ENCODE results near the gene COL27A1.

The COL27A1 gene

GRCh38 chr9:114130624-114131277, 24.6 kb upstream of the COL27A1 start:
- Histone ChIP-seq H3K36me3 (ENCODE audit: insufficient read depth, low read length) (no peaks in the 10 kb centered on the region), H3K4me1 (ENCODE audit: insufficient read depth, low read length) (peaks cover 9% of the 10 kb centered on the region; the same call in 1 of the 2 replicates), H3K9ac (ENCODE audit: low read depth, low read length) (no peak overlapping the region), H3K9me3 (ENCODE audit: control insufficient read depth, insufficient read depth, low read length) (no peaks in the 10 kb centered on the region)

GRCh38 chr9:114131808-114132549, 23.4 kb upstream of the COL27A1 start:
- Histone ChIP-seq H3K9ac (ENCODE audit: low read depth, low read length) (no peak overlapping the region), H3K4me1 (ENCODE audit: insufficient read depth, low read length) (peaks cover 9% of the 10 kb centered on the region; the same call in 1 of the 2 replicates), H3K36me3 (ENCODE audit: insufficient read depth, low read length) (no peaks in the 10 kb centered on the region), H3K9me3 (ENCODE audit: control insufficient read depth, insufficient read depth, low read length) (no peaks in the 10 kb centered on the region)

- H3K4me1 ChIP-seq (ENCODE audit: insufficient read depth, low read length), result peaks cover 9% of the 10 kb centered on the region; the same call in 1 of the 2 replicates
- H3K9me3 ChIP-seq (ENCODE audit: control insufficient read depth, insufficient read depth, low read length), result no peaks in the 10 kb centered on the region
- H3K36me3 ChIP-seq (ENCODE audit: insufficient read depth, low read length), result no peaks in the 10 kb centered on the region
- H3K9ac ChIP-seq (ENCODE audit: low read depth, low read length), result no peak overlapping the region
Observed at GRCh38 chr9:114132550-114132918, 22.8 kb upstream of the COL27A1 start.

- Histone ChIP-seq H3K9ac (ENCODE audit: low read depth, low read length) (no peak overlapping the region), H3K36me3 (ENCODE audit: insufficient read depth, low read length) (no peaks in the 10 kb centered on the region), H3K4me1 (ENCODE audit: insufficient read depth, low read length) (peaks cover 9% of the 10 kb centered on the region; the same call in 1 of the 2 replicates), H3K9me3 (ENCODE audit: control insufficient read depth, insufficient read depth, low read length) (no peaks in the 10 kb centered on the region)
Observed at GRCh38 chr9:114134827-114135396, 20.4 kb upstream of the COL27A1 start.

GRCh38 chr9:114137831-114138230, 17.5 kb upstream of the COL27A1 start:
- H3K9ac ChIP-seq (ENCODE audit: low read depth, low read length), result no peak overlapping the region
- H3K4me1 ChIP-seq (ENCODE audit: insufficient read depth, low read length), result no peaks in the 10 kb centered on the region
- H3K36me3 ChIP-seq (ENCODE audit: insufficient read depth, low read length), result no peaks in the 10 kb centered on the region
- no peaks in the 10 kb centered on the region for H3K9me3 ChIP-seq (ENCODE audit: control insufficient read depth, insufficient read depth, low read length)

- no peak overlapping the region for H3K9ac ChIP-seq (ENCODE audit: low read depth, low read length)
- H3K36me3 ChIP-seq (ENCODE audit: insufficient read depth, low read length), result no peaks in the 10 kb centered on the region
- H3K9me3 ChIP-seq (ENCODE audit: control insufficient read depth, insufficient read depth, low read length), result no peaks in the 10 kb centered on the region
- no peaks in the 10 kb centered on the region for H3K4me1 ChIP-seq (ENCODE audit: insufficient read depth, low read length)
Observed at GRCh38 chr9:114138552-114138971, 16.8 kb upstream of the COL27A1 start.

GRCh38 chr9:114139071-114139470, 16.3 kb upstream of the COL27A1 start:
- no peaks in the 10 kb centered on the region for H3K4me1 ChIP-seq (ENCODE audit: insufficient read depth, low read length)
- no peaks in the 10 kb centered on the region for H3K9me3 ChIP-seq (ENCODE audit: control insufficient read depth, insufficient read depth, low read length)
- H3K36me3 ChIP-seq (ENCODE audit: insufficient read depth, low read length), result no peaks in the 10 kb centered on the region
- H3K9ac ChIP-seq (ENCODE audit: low read depth, low read length), result no peak overlapping the region

GRCh38 chr9:114140401-114140800, 14.9 kb upstream of the COL27A1 start:
- Histone ChIP-seq H3K9me3 (ENCODE audit: control insufficient read depth, insufficient read depth, low read length) (no peaks in the 10 kb centered on the region), H3K36me3 (ENCODE audit: insufficient read depth, low read length) (no peaks in the 10 kb centered on the region), H3K9ac (ENCODE audit: low read depth, low read length) (no peak overlapping the region), H3K4me1 (ENCODE audit: insufficient read depth, low read length) (no peaks in the 10 kb centered on the region)

GRCh38 chr9:114140850-114141249, 14.5 kb upstream of the COL27A1 start:
- Histone ChIP-seq H3K36me3 (ENCODE audit: insufficient read depth, low read length) (no peaks in the 10 kb centered on the region), H3K4me1 (ENCODE audit: insufficient read depth, low read length) (no peaks in the 10 kb centered on the region), H3K9me3 (ENCODE audit: control insufficient read depth, insufficient read depth, low read length) (no peaks in the 10 kb centered on the region), H3K9ac (ENCODE audit: low read depth, low read length) (no peak overlapping the region)

- H3K9me3 ChIP-seq (ENCODE audit: control insufficient read depth, insufficient read depth, low read length), result no peaks in the 10 kb centered on the region
- no peak overlapping the region for H3K9ac ChIP-seq (ENCODE audit: low read depth, low read length)
- no peaks in the 10 kb centered on the region for H3K4me1 ChIP-seq (ENCODE audit: insufficient read depth, low read length)
- H3K36me3 ChIP-seq (ENCODE audit: insufficient read depth, low read length), result no peaks in the 10 kb centered on the region
Observed at GRCh38 chr9:114141553-114142402, 13.6 kb upstream of the COL27A1 start.

- Histone ChIP-seq H3K36me3 (ENCODE audit: insufficient read depth, low read length) (no peaks in the 10 kb centered on the region), H3K9me3 (ENCODE audit: control insufficient read depth, insufficient read depth, low read length) (no peaks in the 10 kb centered on the region), H3K4me1 (ENCODE audit: insufficient read depth, low read length) (no peaks in the 10 kb centered on the region), H3K9ac (ENCODE audit: low read depth, low read length) (no peak overlapping the region)
Observed at GRCh38 chr9:114143234-114143633, 12.1 kb upstream of the COL27A1 start.

GRCh38 chr9:114146735-114147134, 8.6 kb upstream of the COL27A1 start:
- H3K4me1 ChIP-seq (ENCODE audit: insufficient read depth, low read length), result 0 out of 2 replicates have a peak, but pooled peaks cover 3% of the 10 kb centered on the region
- H3K9me3 ChIP-seq (ENCODE audit: control insufficient read depth, insufficient read depth, low read length), result no peaks in the 10 kb centered on the region
- H3K9ac ChIP-seq (ENCODE audit: low read depth, low read length), result no peak overlapping the region
- no peaks in the 10 kb centered on the region for H3K36me3 ChIP-seq (ENCODE audit: insufficient read depth, low read length)

GRCh38 chr9:114149181-114149580, 6.2 kb upstream of the COL27A1 start:
- H3K4me1 ChIP-seq (ENCODE audit: insufficient read depth, low read length), result peaks cover 8% of the 10 kb centered on the region
- no peak overlapping the region for H3K9ac ChIP-seq (ENCODE audit: low read depth, low read length)
- H3K36me3 ChIP-seq (ENCODE audit: insufficient read depth, low read length), result no peaks in the 10 kb centered on the region
- H3K9me3 ChIP-seq (ENCODE audit: control insufficient read depth, insufficient read depth, low read length), result no peaks in the 10 kb centered on the region

GRCh38 chr9:114149765-114150340, 5.5 kb upstream of the COL27A1 start:
- Histone ChIP-seq H3K9ac (ENCODE audit: low read depth, low read length) (no peak overlapping the region), H3K4me1 (ENCODE audit: insufficient read depth, low read length) (peaks cover 12% of the 10 kb centered on the region), H3K9me3 (ENCODE audit: control insufficient read depth, insufficient read depth, low read length) (no peaks in the 10 kb centered on the region), H3K36me3 (ENCODE audit: insufficient read depth, low read length) (no peaks in the 10 kb centered on the region)

All from ES-I3 (cell line).